Measurements from ENCODE around the gene NUP188.

DNA sequence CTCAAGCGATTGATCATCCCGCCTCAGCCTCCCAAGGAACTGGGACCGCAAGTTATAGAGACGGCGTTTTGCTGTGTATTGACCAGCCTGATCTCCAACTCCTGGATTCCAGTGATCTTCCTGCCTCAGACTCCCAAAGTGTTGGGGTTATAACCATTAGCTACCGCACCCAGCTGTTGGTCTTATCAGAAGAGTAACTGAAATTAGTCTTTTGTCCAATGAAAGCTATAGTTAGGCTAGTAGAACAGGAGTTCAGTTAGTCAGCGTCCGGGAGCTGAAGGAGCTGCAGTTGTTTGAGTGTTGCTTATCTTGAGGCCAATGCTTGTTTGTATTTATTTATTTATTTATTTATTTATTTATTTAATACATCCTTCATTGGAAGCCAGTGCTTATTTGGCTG lies 85.7 kb downstream of the NUP188 start:
- TF ChIP-seq CTCF (IDR thresholded peaks at IDR 0.05): no peak
- no peak for TF ChIP-seq POLR2A (IDR thresholded peaks at IDR 0.05)
- no peak for TF ChIP-seq POLR2AphosphoS5 (IDR thresholded peaks at IDR 0.05)
